Progenitor cell of endocrine pancreas (in vitro differentiated cells): Measurements from ENCODE around the gene C1orf87. TPM values are rescaled to one million over a fixed set of nuclear protein-coding genes. Genes with fewer than 3 reads are reported as not detected.

ENCODE experiments used
- DNase-seq: peaks from one replicate; pipeline ENCODE4 v3.0.0; 2021; ENCODE audit warnings: low spot score; ENCODE audit not compliant: unreplicated experiment
- H3K27ac Mint-ChIP-seq: 2 replicates; pipeline ENCODE4 v1.8.0; 2021; ENCODE audit warnings: mild to moderate bottlenecking, moderate library complexity, mixed read lengths
- H3K27me3 Mint-ChIP-seq: 2 replicates; pipeline ENCODE4 v1.8.0; 2021; ENCODE audit warnings: mixed read lengths
- H3K36me3 Mint-ChIP-seq: 2 replicates; pipeline ENCODE4 v1.8.0; 2022; ENCODE audit warnings: mixed read lengths; ENCODE audit not compliant: insufficient read depth
- H3K4me1 Mint-ChIP-seq: 2 replicates; pipeline ENCODE4 v1.8.0; 2021; ENCODE audit warnings: low read depth, mixed read lengths
- H3K4me3 Mint-ChIP-seq: 2 replicates; pipeline ENCODE4 v1.8.0; 2021; ENCODE audit warnings: low read depth, mild to moderate bottlenecking, moderate library complexity, mixed read lengths
- H3K9me3 Mint-ChIP-seq: 2 replicates; pipeline ENCODE4 v1.8.0; 2021; ENCODE audit warnings: low read depth, mixed read lengths
- total RNA-seq: library from RNA; stranded (reverse); gene quantifications from 2 replicates; pipeline ENCODE4 v1.2.1, GENCODE V29; 2021
- TF ChIP-seq, protein P1 (sequence below): fragments of 200-600 bp; sonication (generic); IDR thresholded peaks from one replicate; pipeline ENCODE4 v1.5.0; 2021; ENCODE audit warnings: antibody characterized with exemption, mild to moderate bottlenecking; ENCODE audit not compliant: unreplicated experiment

C1orf87 gene
- total RNA-seq, 1 donor from 2014 or later: not detected

DNA sequence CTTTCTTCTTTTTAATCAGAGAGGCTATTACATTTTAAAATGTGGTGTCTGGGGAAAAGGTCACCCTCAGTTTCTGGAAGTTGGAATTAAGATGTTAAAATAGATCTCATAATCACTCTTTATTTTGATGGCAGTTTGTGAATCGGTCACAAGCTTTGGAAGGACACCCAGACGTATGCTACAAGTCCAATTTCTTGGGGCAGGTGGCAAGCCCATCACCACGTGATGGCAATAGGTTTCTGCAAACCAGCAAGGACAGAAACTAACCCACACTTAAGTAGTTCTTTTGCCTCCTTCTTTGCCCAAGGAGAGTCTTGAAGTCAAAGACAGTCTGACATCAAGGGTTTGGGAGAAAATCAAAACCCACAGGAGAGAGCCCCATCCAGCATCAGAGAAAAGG, 72.9 kb downstream of the C1orf87 start:
- TF ChIP-seq, protein P1, sequence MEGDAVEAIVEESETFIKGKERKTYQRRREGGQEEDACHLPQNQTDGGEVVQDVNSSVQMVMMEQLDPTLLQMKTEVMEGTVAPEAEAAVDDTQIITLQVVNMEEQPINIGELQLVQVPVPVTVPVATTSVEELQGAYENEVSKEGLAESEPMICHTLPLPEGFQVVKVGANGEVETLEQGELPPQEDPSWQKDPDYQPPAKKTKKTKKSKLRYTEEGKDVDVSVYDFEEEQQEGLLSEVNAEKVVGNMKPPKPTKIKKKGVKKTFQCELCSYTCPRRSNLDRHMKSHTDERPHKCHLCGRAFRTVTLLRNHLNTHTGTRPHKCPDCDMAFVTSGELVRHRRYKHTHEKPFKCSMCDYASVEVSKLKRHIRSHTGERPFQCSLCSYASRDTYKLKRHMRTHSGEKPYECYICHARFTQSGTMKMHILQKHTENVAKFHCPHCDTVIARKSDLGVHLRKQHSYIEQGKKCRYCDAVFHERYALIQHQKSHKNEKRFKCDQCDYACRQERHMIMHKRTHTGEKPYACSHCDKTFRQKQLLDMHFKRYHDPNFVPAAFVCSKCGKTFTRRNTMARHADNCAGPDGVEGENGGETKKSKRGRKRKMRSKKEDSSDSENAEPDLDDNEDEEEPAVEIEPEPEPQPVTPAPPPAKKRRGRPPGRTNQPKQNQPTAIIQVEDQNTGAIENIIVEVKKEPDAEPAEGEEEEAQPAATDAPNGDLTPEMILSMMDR: no peak
- Mint-ChIP-seq H3K4me1 (peaks cover 9% of the 10 kb centered on the region), H3K4me3 (no peak overlapping the region), H3K27me3 (no peaks in the 10 kb centered on the region), H3K27ac (no peak overlapping the region), H3K36me3 (no peaks in the 10 kb centered on the region), H3K9me3 (no peaks in the 10 kb centered on the region)
- DNase-seq: no peak

- no peak overlapping the region for H3K27ac Mint-ChIP-seq
- H3K36me3 Mint-ChIP-seq: no peaks in the 10 kb centered on the region
- no peak for DNase-seq
- H3K27me3 Mint-ChIP-seq: no peaks in the 10 kb centered on the region
- H3K9me3 Mint-ChIP-seq: no peaks in the 10 kb centered on the region
- TF ChIP-seq, protein P1: no peak
- peaks cover 9% of the 10 kb centered on the region for H3K4me1 Mint-ChIP-seq
- no peak overlapping the region for H3K4me3 Mint-ChIP-seq
Observed at GRCh38 chr1:59999746-60000145, 73.8 kb downstream of the C1orf87 start.

DNA sequence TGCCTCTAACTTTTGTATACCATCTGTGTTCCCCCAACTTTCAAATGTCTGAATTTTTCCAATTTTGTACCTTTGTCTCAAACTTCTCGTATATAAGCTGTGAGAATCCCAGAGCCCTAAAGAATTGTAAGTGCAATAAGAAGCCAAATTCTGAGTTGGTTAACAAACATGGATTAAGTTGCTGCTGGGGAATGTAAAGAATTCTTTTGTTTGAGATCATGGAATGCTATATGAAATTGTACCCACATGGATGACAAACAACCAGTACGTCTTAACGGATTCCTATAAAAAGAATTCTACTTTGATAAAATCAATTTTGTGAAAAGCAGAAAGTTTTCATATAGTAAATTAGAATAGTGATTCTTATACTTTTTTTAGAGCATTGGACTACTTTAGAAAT, 74.6 kb downstream of the C1orf87 start:
- no peak overlapping the region for H3K27ac Mint-ChIP-seq
- TF ChIP-seq, protein P1: no peak
- peaks cover 9% of the 10 kb centered on the region for H3K4me1 Mint-ChIP-seq
- no peaks in the 10 kb centered on the region for H3K9me3 Mint-ChIP-seq
- H3K4me3 Mint-ChIP-seq: no peak overlapping the region
- DNase-seq: no peak
- H3K36me3 Mint-ChIP-seq: no peaks in the 10 kb centered on the region
- no peaks in the 10 kb centered on the region for H3K27me3 Mint-ChIP-seq

DNA sequence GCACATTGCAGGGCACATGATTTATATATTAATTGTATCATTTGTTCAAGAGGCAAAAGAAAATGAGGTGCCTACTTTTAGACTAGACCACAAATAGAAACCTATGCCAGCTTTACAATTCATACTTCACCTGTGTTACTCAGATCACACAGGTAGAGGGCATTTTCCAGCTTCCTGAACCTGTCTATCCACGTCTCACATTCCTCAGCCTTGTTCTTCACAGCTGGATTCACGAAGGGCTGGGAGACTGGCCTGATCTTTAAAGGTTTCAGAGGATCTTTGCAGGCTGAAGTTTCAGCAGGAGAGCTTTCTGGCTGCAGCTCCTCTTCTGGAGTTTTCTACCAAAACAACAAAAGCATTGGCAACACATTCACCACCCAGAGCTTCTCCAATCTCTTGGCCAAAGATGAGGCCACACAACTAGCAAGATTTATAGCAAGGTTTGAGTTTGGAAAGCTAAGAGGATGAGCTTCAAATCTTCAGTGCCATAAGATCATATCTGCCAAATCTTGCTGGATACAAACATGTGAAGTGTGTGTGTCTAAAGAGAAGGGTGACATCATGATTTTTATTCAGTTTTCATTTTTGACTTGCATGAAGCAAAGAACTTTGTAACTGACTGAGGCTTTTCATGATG, 76.0 kb downstream of the C1orf87 start:
- Mint-ChIP-seq H3K36me3 (no peaks in the 10 kb centered on the region), H3K4me3 (no peak overlapping the region), H3K27ac (no peak overlapping the region), H3K9me3 (no peaks in the 10 kb centered on the region), H3K27me3 (no peaks in the 10 kb centered on the region), H3K4me1 (peaks cover 9% of the 10 kb centered on the region)
- TF ChIP-seq, protein P1: no peak
- no peak for DNase-seq

DNA sequence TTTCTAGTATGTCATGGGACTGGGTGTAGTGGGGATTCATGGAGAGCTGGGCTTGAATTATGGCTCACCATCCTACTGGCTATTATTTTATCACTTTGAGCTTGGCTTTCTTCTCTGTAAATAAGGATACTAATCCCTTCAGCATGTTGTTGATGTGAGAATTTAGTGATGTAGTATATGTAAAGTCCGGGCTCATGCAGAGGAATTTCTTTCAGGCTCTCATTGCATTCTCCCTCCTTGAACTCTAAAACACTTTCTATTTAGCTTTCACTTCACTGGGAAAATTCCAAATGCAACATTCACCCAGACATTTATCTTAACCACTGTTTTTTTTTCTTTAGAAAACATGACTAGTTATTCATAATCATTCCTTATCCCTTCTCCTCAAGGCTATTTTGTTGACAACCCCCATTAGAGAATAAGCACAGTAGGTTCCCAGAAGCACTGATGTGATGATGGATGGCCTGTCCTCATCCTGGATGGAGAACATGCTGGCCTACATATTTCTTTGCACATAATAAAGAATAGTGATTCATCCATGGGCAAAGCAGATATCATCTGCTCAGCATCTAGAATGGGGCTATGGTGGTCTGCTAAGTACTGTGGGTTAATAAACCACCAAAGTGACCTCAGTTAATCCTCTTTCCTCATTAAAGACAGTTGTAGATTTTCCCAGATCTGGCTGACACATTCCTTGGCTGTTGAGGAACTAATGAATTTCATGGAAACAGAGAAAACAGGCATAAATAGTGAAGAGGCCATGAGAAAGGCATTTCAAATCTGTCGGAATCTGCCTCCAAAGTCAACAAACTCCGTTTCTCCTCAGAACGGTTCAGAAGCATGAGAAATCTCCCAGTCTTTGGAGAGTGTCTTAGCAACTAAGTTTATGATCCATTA, 79.0 kb downstream of the C1orf87 start:
- Mint-ChIP-seq H3K36me3 (no peaks in the 10 kb centered on the region), H3K27ac (no peak overlapping the region), H3K4me3 (no peak overlapping the region), H3K4me1 (peaks cover 9% of the 10 kb centered on the region), H3K27me3 (no peaks in the 10 kb centered on the region), H3K9me3 (no peaks in the 10 kb centered on the region)
- no peak for DNase-seq
- TF ChIP-seq, protein P1: no peak
